CD4-positive, alpha-beta T cell treated with Interleukin-10 for 1 hour (primary cell): ENCODE data around the gene NDUFS3.
A peak's percentile ranks its signal among the peaks of the same experiment; 100 is the strongest.
"Not testable (repeated sequence)": the region's sequence is repeated elsewhere in the genome, so short reads cannot be mapped to it uniquely, and the experiment has no call there.

ENCODE experiments used
- DNase-seq: peaks from one replicate; pipeline ENCODE4 v3.0.0-alpha.2; 2020

NDUFS3 gene

DNA sequence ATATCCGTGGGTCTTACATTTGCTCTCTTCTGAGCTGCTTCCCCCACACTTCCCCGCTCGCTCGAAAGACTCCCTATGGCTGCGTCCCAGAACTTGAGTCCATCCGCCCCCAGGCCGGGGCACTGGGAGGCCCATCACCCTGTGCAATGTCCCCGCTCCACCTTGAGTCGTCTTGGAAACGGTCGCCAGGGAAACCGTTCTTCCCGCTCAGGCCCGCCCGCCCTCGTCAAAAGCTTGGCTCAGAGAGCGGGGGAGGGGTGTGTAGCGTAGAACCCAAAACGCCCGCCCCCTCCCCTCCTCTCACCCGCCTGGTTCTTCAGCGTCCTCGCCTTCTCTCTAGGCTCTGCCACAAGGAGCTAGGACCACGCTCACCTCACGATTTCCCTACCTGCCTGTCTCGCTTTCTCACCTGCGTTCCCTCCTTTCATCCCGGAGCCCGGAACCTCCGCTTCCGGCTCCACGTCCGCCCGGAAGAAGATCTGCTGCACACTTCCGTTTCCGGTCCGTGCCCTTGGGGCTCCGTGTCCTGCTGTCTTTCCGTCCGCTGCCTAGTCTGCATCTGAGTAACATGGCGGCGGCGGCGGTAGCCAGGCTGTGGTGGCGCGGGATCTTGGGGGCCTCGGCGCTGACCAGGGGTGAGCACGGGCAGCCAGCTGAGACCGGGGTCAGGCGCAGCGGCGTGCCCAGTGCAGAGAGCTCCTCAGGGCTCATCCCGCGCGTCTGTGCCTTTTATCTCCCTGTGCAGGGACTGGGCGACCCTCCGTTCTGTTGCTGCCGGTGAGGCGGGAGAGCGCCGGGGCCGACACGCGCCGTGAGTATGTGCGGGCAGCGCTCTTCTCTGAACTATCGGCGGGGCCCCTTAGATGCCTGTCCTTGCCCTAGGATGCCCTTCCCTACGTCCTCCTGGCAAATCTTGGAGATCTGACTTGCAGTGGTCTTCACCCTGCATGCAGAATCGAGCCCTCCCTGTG, at the start of gene NDUFS3, which contains the start of gene KBTBD4:
TSS of gene NDUFS3 (plus strand) at position 551 of the 971 bp plus-strand sequence. CDS start at position 569, 18 bp downstream.
TSS of gene KBTBD4 (minus strand) at position 447 of the 971 bp plus-strand sequence. CDS start at position 428, 19 bp downstream.
- DNase-seq: peak; percentile 93

DNA sequence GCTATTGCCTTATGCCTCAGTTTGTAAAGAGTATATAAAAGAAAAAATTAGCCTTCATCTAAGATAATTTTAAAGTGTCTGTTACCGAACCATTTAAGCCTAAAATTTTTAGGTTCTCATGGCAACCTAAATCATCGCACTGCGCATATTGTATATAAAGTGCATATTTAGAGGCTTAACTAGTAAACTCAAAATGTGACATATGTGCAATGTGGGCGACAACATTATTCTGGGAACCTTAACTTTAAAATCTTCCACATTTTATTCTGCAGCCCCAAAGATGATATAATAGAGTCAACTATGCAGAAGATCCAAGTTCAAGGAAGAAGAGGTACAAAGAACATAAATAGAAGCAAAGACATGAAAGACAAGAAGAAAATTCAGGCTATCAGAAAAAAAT, 48.9 kb upstream of the NDUFS3 start:
- no peak for DNase-seq

DNA sequence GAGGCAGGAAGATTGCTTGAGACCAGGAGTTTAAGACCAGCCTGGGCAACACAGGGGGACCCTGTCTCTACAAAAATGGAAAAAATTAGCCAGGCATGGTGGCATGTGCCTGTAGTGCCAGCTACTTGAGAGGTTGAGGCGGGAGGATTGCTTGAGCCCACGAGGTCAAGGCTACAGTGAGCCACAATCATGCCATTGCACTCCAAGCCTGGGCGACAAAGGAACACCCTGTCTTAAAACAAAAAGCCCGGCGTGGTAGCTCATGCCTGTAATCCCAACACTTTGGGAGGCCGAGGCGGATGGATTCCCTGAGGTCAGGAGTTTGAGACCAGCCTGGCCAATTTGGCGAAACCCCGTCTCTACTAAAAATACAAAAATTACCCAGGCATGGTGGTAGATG, 48.2 kb upstream of the NDUFS3 start:
- not testable (repeated sequence) for DNase-seq

DNA sequence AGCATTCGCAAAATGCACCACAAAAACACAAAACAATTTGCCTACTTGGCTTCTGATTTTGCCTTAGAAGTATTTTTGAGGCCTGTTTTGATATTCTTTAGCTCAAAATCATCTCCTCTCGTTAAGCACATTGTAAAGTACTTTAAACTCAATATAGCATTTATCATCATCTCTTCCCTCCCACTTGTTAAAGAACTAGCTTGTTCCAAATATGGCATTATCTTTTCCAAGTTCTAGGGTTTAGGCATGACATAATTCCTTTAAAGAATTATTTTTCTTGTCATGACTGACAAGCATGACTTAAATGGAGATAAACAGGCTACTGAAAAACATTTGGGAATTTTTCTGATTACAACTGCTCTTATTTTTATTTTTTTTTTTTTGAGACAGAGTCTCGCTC, 47.2 kb upstream of the NDUFS3 start:
- DNase-seq: no peak

DNA sequence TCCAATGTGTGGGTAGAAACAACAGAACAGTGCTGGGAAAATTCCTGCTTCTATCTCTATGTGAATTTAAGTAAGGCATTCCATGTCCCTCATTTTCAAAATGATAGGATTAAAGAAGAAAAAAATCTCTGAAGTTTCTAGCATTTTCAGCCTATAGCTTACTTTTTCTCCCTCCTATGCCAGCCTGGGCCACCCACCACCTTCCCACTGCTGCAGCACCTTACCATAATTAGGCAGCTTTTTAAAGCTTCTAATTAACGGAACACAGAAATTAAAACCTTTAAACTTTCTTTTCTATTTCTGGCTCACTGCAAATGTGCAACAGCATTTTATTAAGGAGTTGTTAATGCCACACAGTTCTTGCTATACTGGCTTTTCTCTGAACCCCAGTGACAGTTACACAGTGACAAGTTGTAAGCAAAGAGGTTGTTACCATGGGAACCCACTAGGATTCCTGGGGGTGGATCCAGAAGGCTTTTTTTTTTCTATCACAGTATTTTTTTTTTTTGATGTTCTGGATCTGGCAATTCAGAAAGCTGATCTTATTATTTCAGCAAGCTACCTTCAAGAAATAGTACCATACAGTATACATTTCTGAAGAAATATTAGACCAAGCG, 46.2 kb upstream of the NDUFS3 start:
- DNase-seq: no peak

DNA sequence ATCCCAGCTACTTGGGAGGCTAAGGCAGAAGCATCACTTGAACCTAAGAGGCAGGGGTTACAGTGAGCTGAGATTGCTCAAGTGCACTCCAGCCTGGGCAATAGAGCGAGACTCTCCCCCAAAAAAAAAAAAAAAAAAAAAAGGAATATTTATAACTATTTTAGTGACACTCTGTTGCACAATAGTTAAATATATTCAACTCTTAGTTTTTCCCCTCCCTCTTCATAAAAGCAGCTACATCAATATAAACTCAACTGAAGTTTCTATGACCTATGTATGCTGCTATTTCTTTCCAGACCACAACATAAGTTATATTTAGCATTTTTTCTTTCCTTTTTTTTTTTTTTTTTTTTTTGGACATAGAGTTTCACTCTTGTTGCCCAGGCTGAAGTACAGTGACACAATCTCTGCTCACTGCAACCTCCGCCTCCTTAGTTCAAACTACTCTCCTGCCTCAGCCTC, 45.2 kb upstream of the NDUFS3 start:
- no peak for DNase-seq

DNA sequence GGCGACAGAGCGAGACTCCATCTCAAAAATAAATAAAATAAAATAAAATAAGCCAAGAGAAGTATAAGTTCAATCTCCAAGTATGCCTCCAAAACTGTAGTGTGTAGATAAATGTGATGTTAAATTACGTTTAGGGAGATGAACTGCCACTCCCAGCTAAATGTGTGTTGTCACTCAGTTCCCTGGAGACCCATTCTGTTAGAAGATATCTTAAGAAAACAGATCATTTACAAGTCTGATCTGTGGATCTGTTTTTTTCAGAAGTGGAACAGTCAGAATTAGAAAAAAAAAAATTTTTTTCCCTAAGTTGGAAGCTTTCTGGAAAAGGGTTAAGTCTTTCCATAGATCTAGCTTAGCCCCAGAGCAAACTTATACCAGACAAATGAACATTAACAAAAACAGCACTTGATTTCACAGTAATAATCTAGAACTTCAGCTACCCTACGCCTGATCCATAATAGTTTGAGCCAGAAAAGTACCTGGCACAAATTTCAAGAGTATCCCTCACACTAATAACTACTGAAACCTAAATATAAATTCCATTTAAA, 44.1 kb upstream of the NDUFS3 start:
- no peak for DNase-seq

DNA sequence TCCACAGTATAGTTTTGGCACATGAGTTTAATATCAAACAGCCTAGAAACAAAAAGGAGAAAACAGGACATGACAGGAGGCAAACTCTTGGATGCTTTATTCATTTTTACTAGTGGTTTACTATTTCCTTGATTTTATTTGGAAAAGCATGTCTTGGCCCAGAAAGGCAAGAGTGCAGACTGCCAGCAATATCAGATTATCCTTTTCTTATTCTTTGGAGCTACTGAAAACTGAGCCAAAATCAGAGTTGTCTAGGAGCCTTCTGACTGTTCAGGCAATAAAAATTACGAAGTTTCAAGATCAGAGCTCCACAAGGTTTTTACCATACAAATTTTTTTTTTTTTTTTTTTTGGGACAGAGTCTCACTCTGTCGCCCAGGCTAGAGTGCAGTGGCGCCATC, 42.0 kb upstream of the NDUFS3 start:
- DNase-seq: no peak

DNA sequence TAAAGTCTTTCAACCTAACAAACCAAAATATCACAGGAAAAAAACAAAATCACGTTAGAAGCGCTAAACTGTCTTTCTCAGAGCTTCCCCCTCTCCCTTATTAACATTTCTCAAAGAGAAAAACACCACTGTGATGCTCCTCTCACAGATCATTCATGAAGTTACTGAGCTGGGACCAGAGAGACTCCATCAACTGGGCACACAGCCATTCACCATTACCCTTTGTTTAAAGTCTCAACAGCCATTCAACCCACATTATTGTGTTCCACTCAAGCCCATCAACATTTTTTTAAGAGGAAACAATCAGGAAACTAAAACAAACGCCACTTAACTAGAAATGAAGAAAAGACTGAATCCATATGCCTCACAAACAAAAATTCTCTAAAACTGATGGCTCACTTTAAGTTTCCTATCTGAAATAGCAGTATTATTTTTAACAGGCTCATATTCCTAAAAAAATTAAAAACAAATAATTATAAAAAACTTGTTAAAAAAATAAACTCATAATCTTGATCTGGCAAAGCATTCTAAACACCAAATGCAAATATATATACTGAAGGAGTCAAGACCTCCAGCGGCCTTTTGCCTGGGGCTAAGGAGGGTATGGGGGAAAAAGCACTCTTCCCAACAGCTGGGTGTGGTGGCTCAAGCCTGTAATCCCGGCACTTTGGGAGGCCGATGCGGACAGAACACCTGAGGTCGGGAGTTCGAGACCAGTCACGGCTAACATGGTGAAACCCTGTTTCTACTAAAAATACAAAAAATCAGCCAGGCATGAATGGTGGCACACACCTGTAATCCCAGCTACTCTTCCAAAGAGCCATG, 39.9 kb upstream of the NDUFS3 start:
- DNase-seq: no peak

DNA sequence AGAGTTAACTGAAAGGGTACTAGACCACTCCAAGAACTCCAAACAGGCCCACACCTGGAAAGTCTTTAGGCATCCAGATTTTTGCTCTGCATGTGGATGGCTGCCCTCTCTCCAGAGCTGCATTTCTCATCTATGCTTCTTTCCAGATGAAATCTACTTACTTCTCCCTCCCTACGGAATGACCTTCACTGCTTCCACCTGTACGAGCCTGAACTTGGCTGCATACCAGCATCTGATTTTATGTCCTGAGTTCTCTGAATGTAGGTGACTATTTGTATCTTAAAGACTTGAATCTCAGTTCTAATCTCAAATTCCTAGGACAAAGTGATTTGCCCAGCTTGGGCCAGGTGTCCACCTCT, 39.2 kb upstream of the NDUFS3 start:
- DNase-seq: no peak

DNA sequence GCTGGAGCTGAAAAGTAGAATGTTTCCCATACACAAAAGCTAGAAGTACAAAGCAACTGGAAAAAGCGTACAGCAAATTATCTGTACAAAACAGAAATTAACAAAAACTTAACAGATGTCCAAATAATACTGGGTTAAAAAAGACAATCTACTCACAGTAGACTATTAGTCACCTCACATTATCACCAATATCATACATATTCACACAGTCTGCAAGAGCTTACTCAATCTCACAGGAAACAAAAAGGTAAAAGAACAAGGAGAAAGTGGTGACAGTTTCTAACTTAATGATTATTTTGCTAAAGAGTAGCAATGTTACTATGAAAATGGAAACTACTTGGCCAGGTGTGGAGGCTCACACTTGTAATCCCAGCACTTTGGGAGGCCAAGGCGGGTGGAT, 37.8 kb upstream of the NDUFS3 start:
- no peak for DNase-seq

DNA sequence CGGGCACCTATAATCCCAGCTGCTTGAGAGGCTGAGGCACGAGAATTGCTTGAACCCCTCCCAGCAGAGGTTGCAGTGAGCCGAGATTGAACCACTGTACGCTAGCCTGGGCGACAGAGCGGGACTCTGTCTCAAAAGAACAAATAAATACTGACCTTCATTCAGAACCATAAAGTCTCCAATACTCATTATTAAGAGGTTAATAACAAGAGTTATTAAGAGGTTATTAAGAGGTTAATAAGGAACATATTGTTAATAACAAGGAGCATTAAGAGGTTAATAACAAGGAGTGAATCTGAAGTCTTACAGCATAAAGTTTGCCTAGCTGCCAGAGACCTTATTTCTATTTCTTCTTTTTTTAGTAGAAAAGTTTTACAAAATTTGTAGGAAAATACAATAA, 33.6 kb upstream of the NDUFS3 start:
- DNase-seq: no peak

DNA sequence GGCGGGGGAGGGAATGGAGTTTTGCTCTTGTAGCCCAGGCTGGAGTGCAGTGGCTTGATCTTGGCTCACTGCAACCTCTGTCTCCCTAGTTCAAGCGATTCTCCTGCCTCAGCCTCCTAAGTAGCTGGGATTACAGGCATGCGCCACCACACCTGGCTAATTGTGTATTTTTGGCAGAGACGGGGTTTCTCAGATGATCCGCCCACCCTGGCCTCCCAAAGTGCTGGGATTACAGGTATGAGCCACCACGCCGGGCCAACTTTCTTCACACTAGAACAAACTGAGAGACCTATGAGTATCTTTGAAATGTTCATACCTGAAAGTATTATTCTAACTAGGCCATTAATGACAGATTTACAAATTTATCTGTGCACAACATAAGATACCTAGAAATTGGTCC, 32.6 kb upstream of the NDUFS3 start:
- not testable (repeated sequence) for DNase-seq

DNA sequence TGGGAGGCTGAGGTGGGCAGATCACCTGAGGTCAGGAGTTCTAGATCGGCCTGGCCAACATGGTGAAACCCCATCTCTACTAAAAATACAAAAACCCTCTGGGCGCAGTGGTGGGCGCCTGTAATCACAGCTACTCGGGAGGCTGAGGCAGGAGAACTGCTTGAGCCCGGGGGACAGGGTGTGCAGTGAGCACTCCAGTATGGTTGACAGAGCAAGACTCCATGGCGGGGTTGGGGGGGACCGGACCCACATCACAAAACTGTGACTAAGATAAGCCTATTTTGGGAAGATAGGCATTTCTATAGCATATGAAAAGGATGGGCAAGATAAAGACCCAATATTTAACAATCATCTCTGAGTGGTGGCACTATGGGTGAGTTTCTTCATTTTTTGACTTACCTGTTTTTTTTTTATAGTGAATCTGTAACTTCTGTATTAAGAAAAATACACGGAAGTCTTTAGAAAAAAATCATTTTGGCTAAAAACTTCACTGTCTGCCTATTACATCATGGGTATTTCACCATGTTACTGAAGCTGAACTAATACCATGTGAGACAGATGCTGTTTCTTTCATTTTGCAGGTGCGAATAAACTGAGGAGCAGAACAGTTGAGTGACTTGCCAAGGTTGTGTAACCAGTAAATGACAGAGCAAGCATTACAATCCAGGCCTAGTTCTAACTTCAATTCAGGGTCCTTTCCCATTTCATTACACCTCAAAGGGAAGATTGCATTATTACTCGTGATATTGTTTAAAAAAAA, 28.4 kb upstream of the NDUFS3 start:
- no peak for DNase-seq

DNA sequence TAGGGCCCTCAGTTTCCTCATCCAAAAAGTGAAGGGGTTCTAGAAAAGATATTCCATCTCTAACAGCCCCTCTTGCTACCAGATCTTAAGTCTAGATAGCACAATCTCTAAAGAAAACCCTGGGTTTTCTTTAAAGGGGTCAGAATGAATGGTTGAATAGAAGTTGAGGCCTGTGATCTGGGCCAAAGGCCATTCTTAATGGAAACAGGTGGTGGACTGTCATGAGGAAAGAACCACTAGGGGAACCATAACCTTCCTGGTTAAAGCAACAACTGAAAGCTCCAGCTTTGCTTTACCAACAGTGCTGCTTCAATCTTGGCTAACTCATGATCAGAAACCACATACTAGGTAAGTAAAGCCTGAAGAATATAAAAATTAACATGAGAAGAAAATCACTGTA, 27.8 kb upstream of the NDUFS3 start:
- DNase-seq: peak; percentile 30

DNA sequence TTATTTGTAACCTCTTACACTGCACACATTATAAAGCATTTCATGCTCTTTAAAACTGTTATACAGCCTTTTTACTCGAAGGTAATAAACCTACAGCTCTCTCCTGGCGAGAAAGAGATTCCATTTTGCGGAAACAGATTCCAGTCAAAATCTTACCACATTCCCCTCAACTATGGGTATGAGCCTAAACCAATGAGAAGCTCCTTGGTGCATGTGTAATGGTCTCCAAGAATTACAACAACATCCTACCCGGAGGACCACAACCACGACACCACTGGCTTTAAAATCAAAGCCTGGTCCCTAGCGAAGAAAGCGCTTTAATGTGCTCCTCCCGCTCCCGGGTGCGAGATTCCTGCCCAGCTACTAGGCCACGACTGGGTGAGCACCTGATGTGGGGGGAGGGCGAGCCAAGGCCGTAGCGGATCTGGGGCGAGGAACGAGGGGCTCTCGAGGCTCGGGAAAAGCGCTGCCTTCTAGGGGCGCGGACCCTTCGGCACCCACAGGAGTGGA, 26.8 kb upstream of the NDUFS3 start:
- DNase-seq: peak; percentile 24

DNA sequence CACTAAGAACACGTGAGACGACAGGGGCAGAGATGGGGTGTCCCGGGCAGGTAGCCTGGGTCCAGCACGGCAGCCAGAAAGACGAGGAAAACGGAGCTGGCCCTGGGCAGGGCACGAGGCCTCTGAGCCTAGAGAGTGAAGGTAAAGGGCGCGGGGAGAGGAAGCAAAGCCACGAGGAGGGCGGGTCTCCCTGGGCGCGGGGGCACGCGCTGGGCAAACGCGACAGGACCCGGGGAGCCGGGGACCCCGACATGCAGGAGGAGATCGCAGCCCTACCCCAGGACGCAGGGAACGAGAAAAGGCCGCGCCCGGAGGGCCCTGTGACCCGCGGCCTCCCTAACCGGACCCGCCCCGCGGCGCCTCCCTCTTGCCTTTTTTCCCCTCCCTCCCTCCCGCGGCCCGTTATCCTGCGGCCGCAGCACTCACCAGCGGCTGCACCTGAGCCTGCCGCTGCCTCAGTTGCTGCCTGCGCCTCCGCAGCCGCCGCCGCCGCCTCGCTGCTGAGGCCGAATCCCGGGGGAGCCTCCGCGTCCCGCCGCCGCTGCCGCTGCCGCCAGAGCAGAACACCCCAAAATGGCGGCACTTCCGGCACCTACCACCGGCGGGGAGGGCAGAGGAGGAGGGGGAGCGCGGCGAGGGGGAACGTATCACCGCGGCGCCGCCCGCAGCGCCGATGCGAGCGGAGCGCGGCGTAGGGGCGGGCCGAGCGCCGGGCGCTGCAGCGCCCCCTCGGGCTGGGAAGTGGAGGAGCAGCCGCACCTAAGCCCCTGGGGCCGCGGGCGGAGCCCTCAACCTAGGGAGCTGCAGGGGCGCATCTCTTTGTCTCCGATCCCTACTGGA, 26.1 kb upstream of the NDUFS3 start, which contains the start of gene CELF1:
TSS of gene CELF1 (minus strand) at position 567 of the 840 bp plus-strand sequence. CDS start 53,609 bp downstream, outside the sequence.
- peak; percentile 92 for DNase-seq

DNA sequence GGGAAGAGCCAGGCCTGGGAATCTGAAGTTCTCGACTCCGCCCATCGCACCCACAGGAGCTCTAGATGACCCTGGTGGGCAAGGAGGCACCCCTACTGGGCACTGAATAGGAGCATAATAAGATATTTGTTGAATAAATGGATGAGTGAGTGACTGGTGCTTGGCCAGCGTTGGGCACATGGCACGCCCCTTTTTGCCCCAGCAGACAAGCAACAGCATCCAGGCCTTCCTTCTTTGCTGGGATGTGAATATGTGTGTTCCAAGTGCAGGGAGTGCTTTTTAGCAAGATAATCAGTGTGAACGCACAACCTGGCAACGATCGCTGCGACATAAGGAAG, 25.5 kb upstream of the NDUFS3 start:
- DNase-seq: no peak

DNA sequence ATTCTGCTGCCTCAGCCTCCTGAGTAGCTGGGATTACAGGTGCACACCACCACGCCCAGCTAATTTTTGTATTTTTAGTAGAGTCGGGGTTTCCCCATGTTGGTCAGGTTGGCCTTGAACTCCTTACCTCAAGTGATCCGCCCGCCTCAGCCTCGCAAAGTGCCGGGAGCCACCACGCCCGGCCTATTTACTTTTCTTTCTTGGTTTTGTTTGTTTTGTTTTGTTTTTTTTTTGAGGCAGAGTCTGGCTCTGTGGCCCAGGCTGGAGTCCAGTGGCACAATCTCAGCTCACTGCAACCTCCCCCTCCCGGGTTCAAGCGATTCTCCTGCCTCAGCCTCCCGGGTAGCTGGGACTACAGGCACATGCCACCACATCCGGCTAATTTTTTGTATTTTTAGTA, 21.9 kb upstream of the NDUFS3 start:
- DNase-seq: not testable (repeated sequence)

DNA sequence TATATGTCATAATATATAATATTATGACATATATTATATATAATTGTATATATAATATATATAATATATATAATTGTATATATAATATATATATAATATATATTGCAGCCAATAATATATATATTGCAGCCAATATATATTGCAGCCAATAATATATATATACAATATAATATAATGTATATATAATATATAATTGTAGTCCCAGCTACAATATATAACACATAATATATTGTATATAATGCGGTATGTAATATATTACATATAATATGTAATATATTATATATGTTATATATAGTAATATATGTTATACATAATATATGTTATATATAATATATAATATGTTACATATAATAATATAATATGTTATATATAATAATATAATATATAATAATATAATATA, 20.2 kb upstream of the NDUFS3 start:
- DNase-seq: no peak

DNA sequence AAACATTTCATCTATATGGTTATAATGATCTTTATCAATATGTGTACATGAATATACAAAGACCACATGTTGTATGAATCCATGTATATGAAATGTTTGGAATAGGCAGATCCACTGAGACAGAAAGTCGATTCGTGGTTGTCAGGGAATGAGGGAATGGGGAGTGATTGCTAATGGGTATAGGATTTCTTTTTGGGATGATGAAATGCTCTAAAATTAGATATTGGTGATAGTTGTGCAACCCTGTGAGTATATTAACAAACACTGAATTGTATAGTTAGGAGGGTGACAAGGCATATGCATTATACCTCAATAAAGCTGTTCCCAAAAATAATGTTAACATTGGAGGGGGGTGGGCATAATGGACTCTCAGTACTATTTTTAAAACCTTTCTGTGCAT, 18.4 kb upstream of the NDUFS3 start:
- DNase-seq: no peak
